Neuron (in vitro differentiated cells): Measurements from ENCODE around the gene PALM3.
"Not testable (repeated sequence)": the region's sequence is repeated elsewhere in the genome, so short reads cannot be mapped to it uniquely, and the experiment has no call there.

Experiments
- H2AFZ ChIP-seq: one replicate; pipeline ENCODE4 v1.6.1; 2013; ENCODE audit warnings: low read depth, mild to moderate bottlenecking, inconsistent platforms, low read length, moderate library complexity
- H3K27me3 ChIP-seq: one replicate; pipeline ENCODE4 v1.6.1; 2013; ENCODE audit warnings: low read length; ENCODE audit not compliant: insufficient read depth
- H3K36me3 ChIP-seq: one replicate; pipeline ENCODE4 v1.6.1; 2013; ENCODE audit warnings: low read length; ENCODE audit not compliant: insufficient read depth
- H3K4me1 ChIP-seq: one replicate; pipeline ENCODE4 v1.6.1; 2013; ENCODE audit warnings: low read length; ENCODE audit not compliant: insufficient read depth
- H3K4me3 ChIP-seq: 2 replicates; pipeline ENCODE4 v1.5.1; 2013; ENCODE audit warnings: mild to moderate bottlenecking, low read length, moderate library complexity
- H3K9me3 ChIP-seq: one replicate; pipeline ENCODE4 v1.6.1; 2013; ENCODE audit warnings: low read length

PALM3 gene

DNA sequence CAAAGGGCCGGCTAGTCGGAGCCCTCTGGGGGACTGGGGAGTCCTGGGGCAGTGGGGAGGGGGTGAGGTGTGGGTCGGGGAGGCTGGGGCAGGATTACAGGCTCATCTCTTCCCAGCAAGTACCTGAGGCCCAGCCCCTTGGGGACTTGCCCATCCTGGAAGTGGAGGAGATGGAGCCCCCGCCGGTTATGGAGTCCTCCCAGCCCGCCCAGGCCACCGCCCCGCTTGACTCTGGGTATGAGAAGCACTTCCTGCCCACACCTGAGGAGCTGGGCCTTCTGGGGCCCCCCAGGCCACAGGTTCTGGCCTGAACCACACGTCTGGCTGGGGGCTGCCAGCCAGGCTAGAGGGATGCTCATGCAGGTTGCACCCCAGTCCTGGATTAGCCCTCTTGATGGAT, 9.9 kb downstream of the PALM3 start:
- peaks cover 10% of the 10 kb centered on the region for H3K27me3 ChIP-seq
- no peak overlapping the region for H3K4me3 ChIP-seq
- H3K9me3 ChIP-seq = peaks cover 2% of the 10 kb centered on the region
- no peaks in the 10 kb centered on the region for H3K36me3 ChIP-seq
- H3K4me1 ChIP-seq = no peaks in the 10 kb centered on the region
- H2AFZ ChIP-seq = no peak overlapping the region

DNA sequence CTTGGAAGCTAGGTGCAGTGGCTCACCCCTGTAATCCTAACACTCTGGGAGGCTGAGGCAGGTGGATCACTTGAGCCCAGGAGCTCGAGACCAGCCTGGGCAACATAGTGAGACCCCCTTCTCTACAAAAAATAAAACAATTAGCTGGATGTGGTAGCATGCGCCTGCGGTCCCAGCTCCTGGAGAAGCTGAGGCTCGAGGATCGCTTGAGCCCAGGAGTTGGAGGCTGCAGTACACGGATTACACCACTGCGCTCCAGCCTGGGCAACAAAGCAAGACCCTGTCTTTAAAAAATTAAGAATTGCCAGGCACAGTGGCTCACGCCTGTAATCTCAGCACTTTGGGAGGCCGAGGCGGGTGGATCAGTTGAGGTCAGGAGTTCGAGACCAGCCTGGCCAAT, 10.9 kb downstream of the PALM3 start:
- H3K27me3 ChIP-seq, H3K4me1 ChIP-seq, H3K36me3 ChIP-seq, H3K4me3 ChIP-seq, H2AFZ ChIP-seq, H3K9me3 ChIP-seq: not testable (repeated sequence)

DNA sequence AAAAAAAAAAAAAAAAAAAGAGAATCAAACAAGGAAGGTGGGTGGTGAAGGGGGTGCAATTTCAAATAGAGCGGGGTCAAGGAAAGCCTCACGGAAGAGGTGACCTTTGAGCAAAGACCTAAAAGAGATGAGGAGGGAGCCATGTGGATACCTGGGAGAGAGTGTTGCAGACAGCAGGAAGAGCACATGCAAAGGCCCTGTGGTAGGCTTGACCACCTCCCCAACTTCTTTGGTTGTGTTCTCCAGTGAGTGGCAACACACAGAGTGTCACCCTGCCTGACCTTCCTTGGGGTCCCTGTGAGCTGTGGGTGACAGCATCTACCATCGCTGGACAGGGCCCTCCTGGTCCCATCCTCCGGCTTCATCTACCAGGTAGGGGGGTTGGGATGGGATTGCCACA, 11.4 kb downstream of the PALM3 start:
- Histone ChIP-seq H3K4me3 (no peak overlapping the region), H3K27me3 (no peaks in the 10 kb centered on the region), H3K36me3 (no peaks in the 10 kb centered on the region), H3K4me1 (no peaks in the 10 kb centered on the region), H2AFZ (no peak overlapping the region), H3K9me3 (peaks cover 2% of the 10 kb centered on the region)

DNA sequence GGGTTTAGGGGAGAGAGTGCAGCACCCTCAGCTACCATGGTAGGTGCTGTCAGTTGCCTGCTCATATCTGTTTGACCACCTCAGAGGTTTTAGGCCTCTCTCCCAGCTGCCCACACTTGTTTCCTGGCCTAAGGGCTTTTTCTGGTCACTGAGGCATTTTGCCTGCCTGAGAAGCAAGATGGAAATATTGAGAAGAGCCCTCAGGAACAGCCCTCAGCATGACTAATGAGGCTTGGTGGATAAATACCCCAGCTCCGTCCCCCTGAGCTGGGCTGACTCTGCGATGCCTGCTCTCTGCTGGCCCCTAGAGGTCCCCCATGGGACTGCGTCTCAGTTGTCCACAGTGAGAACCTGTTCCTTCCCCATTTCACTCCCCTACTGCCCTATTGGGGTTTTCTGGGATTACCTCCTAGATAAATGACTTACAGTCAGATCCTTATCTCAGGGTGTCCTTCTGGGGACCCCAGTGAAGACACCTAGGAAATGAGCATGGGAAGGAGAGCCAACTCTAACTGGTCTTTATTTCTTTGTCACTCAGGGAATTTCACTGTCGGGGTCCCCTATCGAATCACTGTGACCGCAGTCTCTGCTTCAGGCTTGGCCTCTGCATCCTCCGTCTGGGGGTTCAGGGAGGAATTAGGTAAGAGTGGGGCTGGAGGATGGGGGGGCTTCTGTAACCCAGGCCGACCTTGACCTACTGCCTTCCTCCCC, 13.3 kb downstream of the PALM3 start:
- no peak overlapping the region for H3K4me3 ChIP-seq
- H3K9me3 ChIP-seq = peaks cover 2% of the 10 kb centered on the region

DNA sequence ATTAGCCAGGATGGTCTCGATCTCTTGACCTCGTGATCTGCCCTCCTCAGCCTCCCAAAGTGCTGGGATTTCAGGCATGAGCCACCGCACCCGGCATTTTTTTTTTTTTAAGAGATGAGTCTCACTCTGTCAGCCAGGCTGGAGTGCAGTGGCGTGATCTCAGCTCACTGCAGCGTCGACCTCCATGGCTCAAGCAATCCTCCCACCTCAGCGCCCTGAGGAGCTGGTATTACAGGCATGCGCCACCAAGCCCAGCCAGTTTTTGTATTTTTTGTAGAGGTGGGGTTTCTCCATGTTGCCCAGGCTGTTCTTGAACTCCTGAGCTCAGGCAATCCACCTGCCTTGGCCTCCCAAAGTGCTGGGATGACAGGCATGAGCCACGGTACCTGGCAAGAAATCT, 14.0 kb downstream of the PALM3 start:
- not testable (repeated sequence) for H3K4me1 ChIP-seq, H3K27me3 ChIP-seq, H3K36me3 ChIP-seq, H3K4me3 ChIP-seq, H2AFZ ChIP-seq, H3K9me3 ChIP-seq

More for the DNA sequence above, 13.3 kb downstream of the PALM3 start:
- Histone ChIP-seq H3K27me3 (no peaks in the 10 kb centered on the region), H2AFZ (no peak overlapping the region), H3K4me1 (no peaks in the 10 kb centered on the region), H3K36me3 (no peaks in the 10 kb centered on the region)

DNA sequence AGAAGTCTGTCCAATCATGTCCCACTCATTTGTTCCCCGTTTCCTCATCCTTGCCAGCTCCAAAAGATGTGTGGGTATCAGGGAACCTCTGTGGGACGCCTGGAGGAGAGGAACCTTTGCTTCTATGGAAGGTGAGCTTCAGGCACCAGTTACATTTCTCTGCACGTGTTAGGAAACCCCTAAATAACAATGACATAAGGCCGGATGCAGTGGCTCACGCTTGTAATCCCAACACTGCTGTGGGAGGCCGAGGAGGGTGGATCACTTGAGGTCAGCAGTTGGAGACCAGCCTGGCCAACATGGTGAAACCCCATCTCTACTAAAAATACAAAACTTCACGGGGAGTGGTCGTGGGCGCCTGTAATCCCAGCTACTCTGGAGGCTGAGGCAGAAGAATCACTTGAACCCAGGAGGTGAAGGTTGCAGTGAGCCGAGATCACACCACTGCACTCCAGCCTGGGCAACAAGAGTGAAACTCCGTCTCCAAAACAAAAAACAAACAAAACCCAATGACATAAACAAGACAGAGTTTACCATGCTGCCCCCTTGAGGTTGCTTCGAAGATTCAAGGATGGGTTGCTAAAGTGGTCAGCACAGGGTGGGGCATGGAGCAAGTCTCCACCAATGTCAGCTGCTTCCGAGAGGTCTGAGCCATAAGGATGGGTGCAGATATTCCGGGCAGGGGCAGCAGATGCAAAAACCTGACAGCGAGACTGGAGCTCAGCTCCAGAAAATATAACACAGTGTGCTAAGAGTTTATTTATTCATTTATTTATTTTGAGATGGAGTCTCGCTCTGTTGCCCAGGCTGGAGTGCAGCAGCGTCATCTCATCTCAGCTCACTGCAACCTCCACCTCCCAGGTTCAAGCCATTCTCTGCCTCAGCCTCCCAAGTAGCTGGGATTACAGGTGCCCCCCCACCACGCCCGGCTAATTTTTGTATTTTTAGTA, 18.9 kb downstream of the PALM3 start:
- H3K9me3 ChIP-seq = not testable (repeated sequence)

DNA sequence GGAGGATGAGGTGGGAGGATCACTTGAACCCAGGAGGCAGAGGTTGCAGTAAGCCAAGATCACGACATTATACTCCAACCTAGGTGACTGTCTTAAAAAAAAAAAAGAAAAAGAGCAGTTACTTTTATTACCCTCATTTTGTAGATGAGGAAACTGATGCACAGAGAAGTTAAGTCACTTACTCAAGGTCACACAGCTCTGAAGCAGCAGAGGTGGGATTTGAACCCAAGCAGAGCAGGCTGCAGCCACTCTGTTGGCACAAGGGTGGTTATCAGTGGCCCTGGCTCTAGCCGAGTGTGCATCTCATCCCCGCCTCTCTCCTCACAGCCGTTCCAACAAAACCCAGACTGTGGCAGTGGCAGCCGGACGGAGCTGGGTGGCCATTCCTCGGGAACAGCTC, 22.7 kb downstream of the PALM3 start:
- Histone ChIP-seq H3K4me1 (no peaks in the 10 kb centered on the region), H3K36me3 (no peaks in the 10 kb centered on the region), H2AFZ (no peak overlapping the region), H3K9me3 (no peaks in the 10 kb centered on the region), H3K27me3 (no peaks in the 10 kb centered on the region), H3K4me3 (no peak overlapping the region)

More for the DNA sequence above, 18.9 kb downstream of the PALM3 start:
- H3K36me3 ChIP-seq, H2AFZ ChIP-seq, H3K4me3 ChIP-seq, H3K27me3 ChIP-seq, H3K4me1 ChIP-seq: not testable (repeated sequence)

DNA sequence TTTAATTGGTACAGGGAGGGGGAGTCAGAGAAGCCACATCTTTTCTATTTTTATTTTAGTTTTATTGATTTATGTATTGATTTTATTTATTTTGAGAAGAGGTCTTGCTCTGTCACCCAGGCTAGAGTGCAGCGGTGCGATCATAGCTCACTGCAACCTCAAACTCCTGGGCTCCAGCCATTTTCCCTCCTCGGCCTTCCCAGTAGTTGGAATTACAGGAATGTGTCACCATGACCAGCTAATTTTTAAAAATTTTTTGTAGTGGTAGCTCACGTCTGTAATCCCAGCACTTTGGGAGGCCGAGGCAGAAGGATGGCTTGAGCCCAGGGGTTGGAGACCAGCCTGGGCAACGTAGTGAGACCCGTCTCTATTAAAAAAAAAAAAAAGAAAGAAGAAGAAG, 26.2 kb downstream of the PALM3 start:
- no peaks in the 10 kb centered on the region for H3K9me3 ChIP-seq
- H2AFZ ChIP-seq = no peak overlapping the region
- H3K36me3 ChIP-seq = no peaks in the 10 kb centered on the region
- H3K4me3 ChIP-seq = no peak overlapping the region
- peaks cover 5% of the 10 kb centered on the region for H3K27me3 ChIP-seq
- H3K4me1 ChIP-seq = peaks cover 6% of the 10 kb centered on the region

DNA sequence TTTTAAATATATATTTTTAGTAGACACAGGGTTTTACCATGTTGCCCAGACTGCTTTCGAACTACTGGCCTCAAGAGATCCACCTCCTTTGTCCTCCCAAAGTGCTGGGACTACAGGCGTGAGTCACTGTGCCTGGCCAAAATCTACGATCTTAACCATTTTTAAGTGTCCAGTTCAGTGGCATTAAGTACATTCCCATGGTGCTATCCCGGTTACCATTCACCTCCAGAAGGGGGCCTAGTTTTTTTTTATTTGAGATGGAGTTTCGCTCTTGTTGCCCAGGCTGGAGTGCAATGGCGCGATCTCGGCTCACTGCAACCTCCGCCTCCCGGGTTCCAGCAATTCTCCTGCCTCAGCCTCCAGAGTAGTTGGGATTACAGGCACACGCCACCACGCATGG, 26.7 kb downstream of the PALM3 start:
- not testable (repeated sequence) for H3K4me3 ChIP-seq, H2AFZ ChIP-seq, H3K36me3 ChIP-seq, H3K9me3 ChIP-seq, H3K4me1 ChIP-seq, H3K27me3 ChIP-seq

DNA sequence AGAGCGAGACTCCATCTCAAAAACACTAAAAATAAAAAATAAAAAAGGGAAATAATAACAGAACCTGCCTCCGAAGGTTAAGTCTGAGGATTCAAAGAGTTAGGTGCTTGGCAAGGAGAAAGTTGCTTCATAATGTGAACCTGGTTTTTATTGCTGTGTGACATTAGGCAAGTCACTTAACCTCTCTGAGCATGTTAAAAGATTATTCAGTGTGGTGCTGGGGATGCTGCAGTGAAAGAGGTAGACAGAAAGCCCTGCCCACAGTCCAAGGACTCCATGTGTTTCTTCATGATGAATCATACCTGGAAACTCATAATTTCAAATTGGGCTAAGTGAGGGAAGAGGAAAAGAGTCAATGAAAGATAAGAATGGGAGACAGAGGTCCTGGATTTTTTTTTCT, 27.9 kb downstream of the PALM3 start:
- Histone ChIP-seq H3K36me3 (no peaks in the 10 kb centered on the region), H3K4me3 (no peak overlapping the region), H3K27me3 (peaks cover 9% of the 10 kb centered on the region), H2AFZ (no peak overlapping the region), H3K4me1 (peaks cover 6% of the 10 kb centered on the region), H3K9me3 (no peaks in the 10 kb centered on the region)

DNA sequence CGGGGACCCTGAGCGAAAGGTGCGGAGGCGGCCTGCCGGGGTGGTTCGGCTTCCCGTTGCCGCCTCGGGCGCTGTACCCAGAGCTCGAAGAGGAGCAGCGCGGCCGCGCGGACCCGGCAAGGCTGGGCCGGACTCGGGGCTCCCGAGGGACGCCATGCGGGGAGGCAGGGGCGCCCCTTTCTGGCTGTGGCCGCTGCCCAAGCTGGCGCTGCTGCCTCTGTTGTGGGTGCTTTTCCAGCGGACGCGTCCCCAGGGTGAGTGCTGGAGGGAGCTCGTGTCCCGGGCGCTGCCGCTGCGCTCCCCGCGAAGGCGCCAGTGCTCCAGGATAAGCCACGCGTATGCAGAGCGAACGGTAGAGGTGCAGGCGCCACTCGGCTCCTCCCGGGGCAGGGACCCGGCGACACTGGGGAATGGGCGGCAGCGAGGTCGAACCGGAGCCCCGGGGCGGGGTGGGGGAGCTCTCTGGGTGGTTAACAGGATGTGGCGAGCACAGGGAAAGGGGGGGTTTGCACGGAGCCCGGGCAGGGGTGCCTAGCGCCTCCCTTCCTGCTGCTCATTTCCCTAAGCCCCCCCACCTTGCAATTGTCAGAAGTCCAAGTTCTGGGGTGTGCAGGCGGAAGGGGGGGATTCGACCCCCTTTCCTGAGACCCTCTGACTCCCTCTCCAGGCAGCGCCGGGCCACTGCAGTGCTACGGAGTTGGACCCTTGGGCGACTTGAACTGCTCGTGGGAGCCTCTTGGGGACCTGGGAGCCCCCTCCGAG, 30.0 kb downstream of the PALM3 start, which contains the start of gene IL27RA:
IL27RA (plus strand) TSS at position 44 of the 762 bp plus-strand sequence; CDS start at position 155, 111 bp downstream.
- Histone ChIP-seq H3K4me1 (peaks cover 6% of the 10 kb centered on the region), H2AFZ (peak within 1 kb of the TSS; percentile 93), H3K36me3 (no peaks in the 10 kb centered on the region), H3K9me3 (no peaks in the 10 kb centered on the region), H3K27me3 (peaks cover 12% of the 10 kb centered on the region), H3K4me3 (peak within 1 kb of the TSS; percentile 61)

DNA sequence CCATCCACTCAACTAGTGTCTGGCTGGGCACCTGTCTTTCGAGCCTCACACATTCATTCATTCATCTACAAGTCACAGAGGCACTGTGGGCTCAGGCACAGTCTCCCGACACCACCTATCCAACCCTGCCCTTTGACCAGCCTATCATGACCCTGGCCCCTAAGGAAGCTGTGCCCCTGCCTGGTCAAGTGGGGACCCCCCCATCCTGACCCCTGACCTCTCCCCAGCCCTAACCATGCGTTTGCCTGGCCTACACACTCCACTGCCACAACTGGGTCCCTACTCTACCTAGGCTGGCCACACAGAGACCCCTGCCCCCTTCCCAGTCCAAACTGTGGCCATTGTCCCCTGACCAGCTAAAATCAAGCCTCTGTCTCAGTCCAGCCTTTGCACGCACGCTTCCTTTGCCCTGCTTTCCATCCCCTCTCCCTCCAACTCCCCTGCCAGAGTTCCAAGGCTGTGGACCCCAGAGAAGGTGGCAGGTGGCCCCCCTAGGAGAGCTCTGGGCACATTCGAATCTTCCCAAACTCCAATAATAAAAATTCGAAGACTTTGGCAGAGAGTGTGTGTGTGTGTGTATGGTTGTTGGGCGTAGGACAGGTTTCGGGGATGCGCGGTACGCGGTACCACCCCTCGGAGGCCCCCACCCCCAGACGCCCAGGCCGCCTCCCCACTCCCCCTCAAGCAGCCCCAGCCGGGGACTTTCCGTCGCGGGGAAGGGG, 30.7 kb downstream of the PALM3 start:
- Histone ChIP-seq H3K9me3 (no peaks in the 10 kb centered on the region), H3K27me3 (peaks cover 12% of the 10 kb centered on the region), H2AFZ (peak overlapping the region; percentile 93), H3K36me3 (no peaks in the 10 kb centered on the region), H3K4me3 (peak overlapping the region; percentile 61), H3K4me1 (peaks cover 6% of the 10 kb centered on the region)
